RWPE2 (cell line): ENCODE measurements around the gene ZNF575.

ENCODE experiments used
- ATAC-seq: fragments of 200-7000 bp; cut with Tn5 transposase; 3 replicates; pipeline ENCODE4 v1.9.1; 2021; ENCODE audit warnings: low read depth
- DNase-seq: peaks from one replicate; pipeline ENCODE4 v3.0.0-alpha.2; 2020; ENCODE audit warnings: low spot score
- H3K27ac ChIP-seq: fragments of 450-650 bp; 2 replicates; pipeline ENCODE4 v1.5.1; 2017; ENCODE audit warnings: mild to moderate bottlenecking; ENCODE audit not compliant: poor library complexity, severe bottlenecking
- H3K27me3 ChIP-seq: fragments of 250-450 bp; sonication (Bioruptor Pico); 2 replicates; pipeline ENCODE4 v1.5.1; 2021; ENCODE audit warnings: mild to moderate bottlenecking, moderate library complexity; ENCODE audit not compliant: insufficient read depth, poor library complexity, severe bottlenecking
- H3K36me3 ChIP-seq: fragments of 250-450 bp; sonication (Bioruptor Pico); 2 replicates; pipeline ENCODE4 v1.5.1; 2020; ENCODE audit warnings: low read depth, mild to moderate bottlenecking, moderate library complexity
- H3K4me1 ChIP-seq: fragments of 250-450 bp; sonication (Bioruptor Pico); 2 replicates; pipeline ENCODE4 v1.5.1; 2021; ENCODE audit warnings: mild to moderate bottlenecking, moderate library complexity; ENCODE audit not compliant: insufficient read depth, poor library complexity, severe bottlenecking
- H3K4me3 ChIP-seq: fragments of 250-450 bp; sonication (Bioruptor Pico); 2 replicates; pipeline ENCODE4 v1.5.1; 2021; ENCODE audit warnings: mild to moderate bottlenecking, moderate library complexity; ENCODE audit not compliant: severe bottlenecking
- H3K9me3 ChIP-seq: fragments of 250-450 bp; sonication (Bioruptor Pico); 2 replicates; pipeline ENCODE4 v1.5.1; 2021; ENCODE audit warnings: mild to moderate bottlenecking, moderate library complexity; ENCODE audit not compliant: severe bottlenecking
- TF ChIP-seq, protein P1 (sequence below): fragments of 450-650 bp; IDR thresholded peaks from one replicate; pipeline ENCODE4 v1.5.1; 2017; ENCODE audit warnings: mild to moderate bottlenecking, moderate library complexity; ENCODE audit not compliant: poor library complexity, severe bottlenecking

Gene ZNF575, protein sequence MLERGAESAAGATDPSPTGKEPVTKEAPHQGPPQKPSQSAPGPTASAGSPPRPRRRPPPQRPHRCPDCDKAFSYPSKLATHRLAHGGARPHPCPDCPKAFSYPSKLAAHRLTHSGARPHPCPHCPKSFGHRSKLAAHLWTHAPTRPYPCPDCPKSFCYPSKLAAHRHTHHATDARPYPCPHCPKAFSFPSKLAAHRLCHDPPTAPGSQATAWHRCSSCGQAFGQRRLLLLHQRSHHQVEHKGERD

DNA sequence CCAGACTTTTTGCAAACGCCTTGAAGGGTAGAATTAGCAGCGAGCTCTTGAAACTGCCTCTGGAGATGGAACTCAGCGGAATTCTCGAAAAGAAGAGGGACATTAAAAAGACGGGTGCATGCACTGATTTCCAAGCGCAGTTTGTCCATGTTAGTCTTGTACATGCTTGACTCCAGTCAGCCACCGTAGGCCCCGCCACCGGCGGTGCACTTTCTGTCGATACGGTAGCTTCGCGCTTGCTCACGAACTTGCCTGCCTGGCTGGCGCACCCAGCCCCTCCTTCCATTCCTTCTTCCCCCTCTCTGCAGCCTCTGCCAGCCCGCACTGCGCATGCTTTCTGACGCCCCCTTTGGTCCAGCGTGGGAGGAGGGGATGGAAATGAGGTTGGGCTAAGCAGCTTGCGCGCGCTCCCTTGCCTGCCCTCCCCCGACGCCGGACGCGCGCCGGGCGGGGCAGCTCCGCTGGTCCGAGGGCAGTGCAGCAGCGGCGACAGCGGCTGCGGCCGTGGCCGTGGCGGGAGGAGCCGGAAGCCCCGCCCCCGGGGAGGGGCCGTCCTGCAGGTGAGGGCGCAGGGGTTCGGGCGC is at the start of gene ZNF575:
Gene ZNF575 (plus strand): TSS at position 227 of the 584 bp plus-strand sequence. CDS start 1,235 bp downstream, outside the sequence.
- Histone ChIP-seq H3K27ac (peak within 1 kb of the TSS; percentile 81), H3K9me3 (no peaks in the 10 kb centered on the region), H3K4me3 (peak within 1 kb of the TSS; percentile 32), H3K27me3 (no peaks in the 10 kb centered on the region), H3K36me3 (peaks cover 3% of the 10 kb centered on the region), H3K4me1 (peaks cover 9% of the 10 kb centered on the region)
- DNase-seq, result peak; percentile 92
- TF ChIP-seq, protein P1, sequence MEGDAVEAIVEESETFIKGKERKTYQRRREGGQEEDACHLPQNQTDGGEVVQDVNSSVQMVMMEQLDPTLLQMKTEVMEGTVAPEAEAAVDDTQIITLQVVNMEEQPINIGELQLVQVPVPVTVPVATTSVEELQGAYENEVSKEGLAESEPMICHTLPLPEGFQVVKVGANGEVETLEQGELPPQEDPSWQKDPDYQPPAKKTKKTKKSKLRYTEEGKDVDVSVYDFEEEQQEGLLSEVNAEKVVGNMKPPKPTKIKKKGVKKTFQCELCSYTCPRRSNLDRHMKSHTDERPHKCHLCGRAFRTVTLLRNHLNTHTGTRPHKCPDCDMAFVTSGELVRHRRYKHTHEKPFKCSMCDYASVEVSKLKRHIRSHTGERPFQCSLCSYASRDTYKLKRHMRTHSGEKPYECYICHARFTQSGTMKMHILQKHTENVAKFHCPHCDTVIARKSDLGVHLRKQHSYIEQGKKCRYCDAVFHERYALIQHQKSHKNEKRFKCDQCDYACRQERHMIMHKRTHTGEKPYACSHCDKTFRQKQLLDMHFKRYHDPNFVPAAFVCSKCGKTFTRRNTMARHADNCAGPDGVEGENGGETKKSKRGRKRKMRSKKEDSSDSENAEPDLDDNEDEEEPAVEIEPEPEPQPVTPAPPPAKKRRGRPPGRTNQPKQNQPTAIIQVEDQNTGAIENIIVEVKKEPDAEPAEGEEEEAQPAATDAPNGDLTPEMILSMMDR, result no peak
- ATAC-seq, result peak; percentile 58

DNA sequence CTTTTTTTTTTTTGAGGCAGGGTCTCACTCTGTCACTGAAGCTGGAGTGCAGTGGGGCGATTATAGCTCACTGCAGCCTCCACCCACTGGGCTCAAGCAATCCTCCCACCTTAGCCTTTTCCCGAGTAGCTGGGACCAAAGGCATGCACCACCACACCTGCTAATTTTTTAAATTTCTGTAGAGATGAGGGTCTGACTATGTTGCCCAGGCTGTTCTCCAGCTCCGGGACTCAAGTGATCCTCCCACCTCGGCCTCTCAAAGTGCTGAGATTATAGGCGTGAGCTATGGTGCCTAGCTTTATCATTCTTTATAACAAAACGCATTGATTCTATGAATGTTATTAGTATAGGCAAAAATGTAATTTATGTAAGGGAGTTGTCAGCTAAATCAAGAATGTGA is 49.7 kb upstream of the ZNF575 start:
- ATAC-seq, result no peak
- H3K36me3 ChIP-seq, result no peaks in the 10 kb centered on the region; the same call in 1 of the 2 replicates
- H3K4me3 ChIP-seq, result no peak overlapping the region
- H3K9me3 ChIP-seq, result no peaks in the 10 kb centered on the region
- TF ChIP-seq, protein P1, result no peak
- H3K27me3 ChIP-seq, result no peaks in the 10 kb centered on the region
- DNase-seq, result no peak
- H3K27ac ChIP-seq, result no peak overlapping the region
- no peaks in the 10 kb centered on the region for H3K4me1 ChIP-seq

DNA sequence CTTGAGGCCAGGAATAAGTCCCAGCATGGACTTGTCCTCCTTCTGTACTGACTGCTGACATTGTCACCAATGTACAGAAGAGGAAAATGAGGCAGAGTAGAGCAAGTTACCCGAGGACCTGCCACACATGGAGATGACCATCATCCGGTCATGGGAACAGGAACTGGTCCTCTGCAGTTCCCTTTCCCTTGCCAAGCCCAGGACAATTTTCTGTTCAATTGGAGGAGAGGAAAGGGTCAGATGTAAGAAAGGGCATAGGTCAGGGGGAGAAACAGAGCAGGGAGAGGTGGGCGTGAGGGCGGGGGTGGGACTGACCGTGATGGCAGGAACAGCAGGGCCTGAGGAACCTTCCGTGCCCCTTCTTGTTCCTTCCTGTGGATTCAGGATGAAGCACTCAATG is 47.0 kb upstream of the ZNF575 start:
- TF ChIP-seq, protein P1, result no peak
- ATAC-seq, result no peak
- Histone ChIP-seq H3K4me1 (no peaks in the 10 kb centered on the region), H3K27ac (no peak overlapping the region), H3K27me3 (no peaks in the 10 kb centered on the region), H3K9me3 (no peaks in the 10 kb centered on the region), H3K36me3 (no peaks in the 10 kb centered on the region; the same call in 1 of the 2 replicates), H3K4me3 (no peak overlapping the region)
- no peak for DNase-seq

DNA sequence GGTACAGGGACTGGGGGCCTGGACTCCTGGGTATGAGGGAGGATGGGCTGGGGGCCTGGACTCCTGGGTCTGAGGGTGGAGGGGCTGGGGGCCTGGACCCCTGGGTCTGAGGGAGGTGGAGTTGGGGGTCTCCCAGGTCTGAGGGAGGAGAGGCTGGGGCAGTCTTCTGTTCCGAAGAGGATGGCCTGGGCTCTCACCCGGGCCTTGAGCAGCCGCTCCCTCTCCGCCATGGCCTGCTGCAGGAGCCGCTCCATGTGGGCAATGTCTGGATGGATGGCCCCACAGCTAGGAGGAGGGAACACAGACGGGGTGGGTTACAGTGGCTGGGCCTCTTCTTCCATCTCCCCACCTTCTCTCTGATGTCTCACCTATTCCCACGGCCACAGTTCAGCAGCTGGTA is 46.6 kb upstream of the ZNF575 start:
- Histone ChIP-seq H3K9me3 (no peaks in the 10 kb centered on the region), H3K4me3 (no peak overlapping the region), H3K4me1 (no peaks in the 10 kb centered on the region), H3K36me3 (no peaks in the 10 kb centered on the region), H3K27me3 (no peaks in the 10 kb centered on the region), H3K27ac (no peak overlapping the region)
- ATAC-seq, result no peak
- TF ChIP-seq, protein P1, result no peak
- DNase-seq, result no peak

DNA sequence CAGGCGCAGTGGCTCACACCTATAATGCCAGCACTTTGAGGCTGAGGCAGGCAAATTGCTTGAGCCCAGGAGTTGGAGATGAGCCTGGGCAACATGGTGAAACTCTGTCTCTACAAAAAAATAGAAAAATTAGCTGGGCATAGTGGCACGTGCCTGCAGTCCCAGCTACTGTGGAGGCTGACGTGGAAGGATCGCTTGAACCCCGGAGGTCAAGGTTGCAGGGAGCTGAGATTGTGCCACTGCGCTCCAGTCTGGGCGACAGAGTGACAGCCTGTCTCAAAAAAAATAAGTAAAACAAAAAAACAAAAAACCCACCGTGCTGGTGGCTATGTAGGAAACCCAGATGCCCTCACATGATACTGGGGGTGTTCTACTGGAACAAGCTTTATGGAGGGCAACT is 44.8 kb upstream of the ZNF575 start:
- Histone ChIP-seq H3K4me3 (no peak overlapping the region), H3K27me3 (no peaks in the 10 kb centered on the region), H3K4me1 (no peaks in the 10 kb centered on the region), H3K27ac (no peak overlapping the region), H3K9me3 (no peaks in the 10 kb centered on the region), H3K36me3 (no peaks in the 10 kb centered on the region)
- ATAC-seq (no peak), DNase-seq (no peak)
- TF ChIP-seq, protein P1, result no peak
